ENCODE data around the gene TEAD4. TPM values are rescaled to one million over a fixed set of nuclear protein-coding genes. Genes with fewer than 3 reads are reported as not detected.

Gene TEAD4
- total RNA-seq, 1 donor = 15.2 TPM

- Histone ChIP-seq H3K79me2 (ENCODE audit: insufficient read depth, low read length) (peaks cover 62% of the 10 kb centered on the region), H3K4me3 (ENCODE audit: insufficient read depth, low read length) (no peak overlapping the region), H3K36me3 (ENCODE audit: insufficient read depth, low read length) (no peaks in the 10 kb centered on the region), H3K9me3 (ENCODE audit: low read depth, low read length) (no peaks in the 10 kb centered on the region), H3K4me1 (ENCODE audit: insufficient read depth, low read length) (peaks cover 30% of the 10 kb centered on the region), H4K20me1 (ENCODE audit: insufficient read depth, low read length) (peaks cover 44% of the 10 kb centered on the region), H3K27me3 (ENCODE audit: insufficient read depth, low read length) (no peaks in the 10 kb centered on the region), H3K4me2 (ENCODE audit: insufficient read depth, low read length) (no peak overlapping the region), H3K27ac (ENCODE audit: low read depth, low read length) (peak overlapping the region; percentile 33), H2AFZ (ENCODE audit: low read length) (no peak overlapping the region)
- TF ChIP-seq CTCF (IDR thresholded peaks at IDR 0.05; ENCODE audit: extremely low read depth, low read depth, low read length) = no peak
- DNase-seq (ENCODE audit: insufficient read length, low spot score, missing footprints) = peak; percentile 13
Observed at GRCh38 chr12:2963154-2963759, 4.1 kb downstream of the TEAD4 start.

- no peak for TF ChIP-seq CTCF (IDR thresholded peaks at IDR 0.05; ENCODE audit: extremely low read depth, low read depth, low read length)
- Histone ChIP-seq H3K4me3 (ENCODE audit: insufficient read depth, low read length) (peak overlapping the region; percentile 55), H4K20me1 (ENCODE audit: insufficient read depth, low read length) (peaks cover 44% of the 10 kb centered on the region), H2AFZ (ENCODE audit: low read length) (peak overlapping the region; percentile 46), H3K36me3 (ENCODE audit: insufficient read depth, low read length) (no peaks in the 10 kb centered on the region), H3K4me1 (ENCODE audit: insufficient read depth, low read length) (peaks cover 27% of the 10 kb centered on the region), H3K27ac (ENCODE audit: low read depth, low read length) (peak overlapping the region; percentile 33), H3K79me2 (ENCODE audit: insufficient read depth, low read length) (peaks cover 66% of the 10 kb centered on the region), H3K27me3 (ENCODE audit: insufficient read depth, low read length) (no peaks in the 10 kb centered on the region), H3K4me2 (ENCODE audit: insufficient read depth, low read length) (peak overlapping the region; percentile 68), H3K9me3 (ENCODE audit: low read depth, low read length) (no peaks in the 10 kb centered on the region)
- peak; percentile 91 for DNase-seq (ENCODE audit: insufficient read length, low spot score, missing footprints)
Observed at GRCh38 chr12:2963760-2964292, 4.6 kb downstream of the TEAD4 start.

- H3K4me2 ChIP-seq (ENCODE audit: insufficient read depth, low read length) = no peak overlapping the region
- peaks cover 8% of the 10 kb centered on the region for H3K36me3 ChIP-seq (ENCODE audit: insufficient read depth, low read length)
- H3K4me3 ChIP-seq (ENCODE audit: insufficient read depth, low read length) = no peak overlapping the region
- DNase-seq (ENCODE audit: insufficient read length, low spot score, missing footprints) = no peak
- TF ChIP-seq CTCF (IDR thresholded peaks at IDR 0.05; ENCODE audit: extremely low read depth, low read depth, low read length) = no peak
- H4K20me1 ChIP-seq (ENCODE audit: insufficient read depth, low read length) = peaks cover 43% of the 10 kb centered on the region
- no peaks in the 10 kb centered on the region for H3K9me3 ChIP-seq (ENCODE audit: low read depth, low read length)
- H3K27ac ChIP-seq (ENCODE audit: low read depth, low read length) = no peak overlapping the region
- H3K27me3 ChIP-seq (ENCODE audit: insufficient read depth, low read length) = no peaks in the 10 kb centered on the region
- H3K79me2 ChIP-seq (ENCODE audit: insufficient read depth, low read length) = peaks cover 79% of the 10 kb centered on the region
- no peak overlapping the region for H2AFZ ChIP-seq (ENCODE audit: low read length)
- H3K4me1 ChIP-seq (ENCODE audit: insufficient read depth, low read length) = peaks cover 11% of the 10 kb centered on the region
Observed at GRCh38 chr12:2967651-2968050, 8.5 kb downstream of the TEAD4 start.

GRCh38 chr12:2970744-2971143 is 11.5 kb downstream of the TEAD4 start:
- Histone ChIP-seq H3K9me3 (ENCODE audit: low read depth, low read length) (no peaks in the 10 kb centered on the region), H3K79me2 (ENCODE audit: insufficient read depth, low read length) (peaks cover 75% of the 10 kb centered on the region), H4K20me1 (ENCODE audit: insufficient read depth, low read length) (peaks cover 49% of the 10 kb centered on the region), H3K4me3 (ENCODE audit: insufficient read depth, low read length) (no peak overlapping the region), H2AFZ (ENCODE audit: low read length) (no peak overlapping the region), H3K27ac (ENCODE audit: low read depth, low read length) (no peak overlapping the region), H3K27me3 (ENCODE audit: insufficient read depth, low read length) (no peaks in the 10 kb centered on the region), H3K36me3 (ENCODE audit: insufficient read depth, low read length) (peaks cover 8% of the 10 kb centered on the region), H3K4me2 (ENCODE audit: insufficient read depth, low read length) (no peak overlapping the region), H3K4me1 (ENCODE audit: insufficient read depth, low read length) (peaks cover 5% of the 10 kb centered on the region)
- TF ChIP-seq CTCF (IDR thresholded peaks at IDR 0.05; ENCODE audit: extremely low read depth, low read depth, low read length) = no peak
- peak; percentile 36 for DNase-seq (ENCODE audit: insufficient read length, low spot score, missing footprints)

Data from osteoblast (primary cell).